SK-N-MC (cell line): Measurements from ENCODE around the gene CASP7.

Source experiments
- DNase-seq: peaks from one replicate; pipeline ENCODE4 v3.0.0-alpha.2; 2011; ENCODE audit warnings: low read depth, low spot score
- H3K27ac ChIP-seq: fragments of 200-600 bp; sonication (generic); 2 replicates; pipeline ENCODE4 v1.5.1; 2016; ENCODE audit warnings: mixed run types
- H3K36me3 ChIP-seq: fragments of 200-600 bp; sonication (generic); 2 replicates; pipeline ENCODE4 v1.6.1; 2017; ENCODE audit warnings: antibody characterized with exemption, low read length, mixed read lengths; ENCODE audit not compliant: insufficient read depth
- H3K4me3 ChIP-seq: fragments of 200-600 bp; sonication (generic); 2 replicates; pipeline ENCODE4 v1.5.1; 2016
- H3K9ac ChIP-seq: fragments of 200-600 bp; sonication (generic); 2 replicates; pipeline ENCODE4 v1.8.0; 2017; ENCODE audit warnings: mixed run types, mixed read lengths; ENCODE audit not compliant: insufficient read length
- H3K9me3 ChIP-seq: fragments of 200-600 bp; sonication (generic); 2 replicates; pipeline ENCODE4 v1.6.1; 2017; ENCODE audit warnings: low read depth, mild to moderate bottlenecking, antibody characterized with exemption, low read length, moderate library complexity, mixed read lengths
- EZH2 ChIP-seq: fragments of 200-600 bp; sonication (generic); IDR thresholded peaks from one replicate; pipeline ENCODE4 v1.6.1; 2017; ENCODE audit warnings: antibody characterized with exemption
- FOXP2 ChIP-seq: optimal IDR thresholded peaks from 2 replicates; pipeline ENCODE3; 2011; ENCODE audit warnings: mild to moderate bottlenecking, moderate library complexity; ENCODE audit not compliant: insufficient read depth; ENCODE audit errors: extremely low read length, control extremely low read depth
- POLR2AphosphoS5 ChIP-seq: IDR thresholded peaks from 2 replicates; pipeline ENCODE4 v1.6.1; 2012; ENCODE audit warnings: mild to moderate bottlenecking, low read depth, low read length, borderline replicate concordance

The CASP7 gene

GRCh38 chr10:113679463-113680189, at the start of gene CASP7:
Gene CASP7, plus strand, starts transcription at chr10:113679912. Its CDS starts 17,582 bp downstream, at chr10:113697494.
- peaks cover 22% of the 10 kb centered on the region for H3K36me3 ChIP-seq
- no peak for TF ChIP-seq EZH2
- peak; percentile 67 for TF ChIP-seq POLR2AphosphoS5
- no peak for TF ChIP-seq FOXP2
- peak within 1 kb of the TSS; percentile 90 for H3K4me3 ChIP-seq
- peak within 1 kb of the TSS; percentile 90 for H3K27ac ChIP-seq
- H3K9ac ChIP-seq, result peak within 1 kb of the TSS; percentile 90
- H3K9me3 ChIP-seq, result peaks cover 4% of the 10 kb centered on the region; the same call in 1 of the 2 replicates
- DNase-seq, result peak; percentile 32

DNA sequence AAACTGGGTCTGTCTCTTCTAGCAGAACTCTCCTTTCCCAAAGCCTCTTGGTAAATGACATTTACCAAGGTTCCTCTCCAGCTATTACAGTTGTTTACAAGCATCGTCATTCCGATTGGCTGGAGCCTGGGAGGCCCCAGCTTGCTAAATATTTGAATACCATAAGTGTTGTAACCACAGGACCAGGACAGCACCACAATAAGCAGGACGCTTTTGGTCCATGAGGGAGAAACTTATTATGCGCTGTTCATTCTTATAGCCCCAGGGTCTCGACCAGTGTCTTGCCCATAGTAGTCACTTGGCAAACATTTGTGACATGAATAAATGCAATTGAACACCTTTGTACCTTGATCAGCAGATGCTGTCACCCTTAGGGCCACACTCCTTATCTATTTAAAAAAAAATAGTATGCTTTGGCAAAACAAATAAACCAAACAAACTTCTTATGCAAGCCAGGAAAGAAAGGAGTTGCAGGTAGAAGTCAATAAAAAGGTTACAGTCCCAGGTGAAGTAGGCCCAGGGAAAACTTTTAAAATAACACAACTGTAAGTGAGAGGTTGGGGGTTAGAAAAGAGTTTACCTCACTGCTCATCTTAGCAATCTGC, 48.7 kb upstream of the CASP7 start:
- no peaks in the 10 kb centered on the region for H3K36me3 ChIP-seq
- peak overlapping the region; percentile 62; the same call in 1 of the 2 replicates for H3K27ac ChIP-seq
- TF ChIP-seq POLR2AphosphoS5 (no peak), EZH2 (no peak), FOXP2 (no peak)
- H3K9ac ChIP-seq, result no peak overlapping the region
- no peak for DNase-seq
- H3K4me3 ChIP-seq, result no peak overlapping the region
- H3K9me3 ChIP-seq, result no peaks in the 10 kb centered on the region

GRCh38 chr10:113631684-113632367, 47.9 kb upstream of the CASP7 start:
- Histone ChIP-seq H3K36me3 (no peaks in the 10 kb centered on the region), H3K9me3 (no peaks in the 10 kb centered on the region), H3K27ac (peak overlapping the region; percentile 62; the same call in 1 of the 2 replicates), H3K9ac (no peak overlapping the region), H3K4me3 (peak overlapping the region; percentile 33)
- DNase-seq, result peak; percentile 28
- TF ChIP-seq FOXP2 (no peak), EZH2 (no peak), POLR2AphosphoS5 (no peak)

DNA sequence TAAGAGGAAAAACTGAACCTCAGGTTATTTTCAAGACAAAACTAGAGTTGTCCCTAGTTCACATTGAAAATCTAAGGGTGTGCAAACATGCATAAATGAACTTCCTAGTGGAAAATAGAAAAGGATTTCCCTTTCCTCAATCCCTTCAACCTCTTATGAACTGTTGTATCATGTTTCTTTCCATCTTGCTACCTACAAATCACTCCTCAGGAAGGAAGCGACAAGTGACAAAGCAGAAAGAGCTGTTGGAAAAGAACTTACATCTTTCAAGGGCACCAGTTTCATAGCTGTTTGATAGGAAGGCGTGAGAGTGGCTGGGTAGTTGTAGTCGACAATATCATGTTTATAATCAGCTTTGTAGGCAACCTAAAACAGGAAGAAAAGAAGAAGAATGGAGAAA, 39.7 kb upstream of the CASP7 start:
- no peak for DNase-seq
- no peaks in the 10 kb centered on the region for H3K36me3 ChIP-seq
- TF ChIP-seq FOXP2 (no peak), POLR2AphosphoS5 (no peak)
- H3K9me3 ChIP-seq, result no peaks in the 10 kb centered on the region
- H3K27ac ChIP-seq, result no peak overlapping the region
- no peak overlapping the region for H3K9ac ChIP-seq
- no peak overlapping the region for H3K4me3 ChIP-seq

GRCh38 chr10:113641702-113642101, 38.0 kb upstream of the CASP7 start:
- TF ChIP-seq POLR2AphosphoS5, result no peak
- no peak for TF ChIP-seq FOXP2
- TF ChIP-seq EZH2, result no peak
- Histone ChIP-seq H3K9ac (no peak overlapping the region), H3K36me3 (no peaks in the 10 kb centered on the region), H3K4me3 (no peak overlapping the region), H3K27ac (no peak overlapping the region), H3K9me3 (no peaks in the 10 kb centered on the region)
- no peak for DNase-seq

DNA sequence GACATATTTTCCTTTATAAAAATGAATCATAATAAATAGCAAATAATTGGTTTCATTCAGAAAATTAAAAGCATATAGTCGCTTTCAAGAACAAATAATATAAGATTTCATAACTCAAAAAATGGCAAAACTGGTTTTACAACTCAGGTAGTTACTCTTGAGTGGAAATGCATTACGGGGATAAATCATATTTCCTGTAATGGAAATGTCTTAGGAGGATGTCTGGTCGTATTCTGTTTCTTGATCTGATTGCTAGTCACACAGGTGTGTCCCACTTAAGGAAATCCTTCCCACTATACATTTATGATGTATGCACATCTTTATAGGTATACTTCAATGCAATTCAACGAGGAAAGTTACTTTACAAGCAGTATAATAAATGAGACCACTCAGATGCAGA, 36.5 kb upstream of the CASP7 start:
- Histone ChIP-seq H3K36me3 (no peaks in the 10 kb centered on the region), H3K27ac (no peak overlapping the region), H3K9me3 (no peaks in the 10 kb centered on the region), H3K4me3 (no peak overlapping the region), H3K9ac (no peak overlapping the region)
- TF ChIP-seq FOXP2 (no peak), EZH2 (no peak), POLR2AphosphoS5 (no peak)
- DNase-seq, result no peak

GRCh38 chr10:113644185-113645120, 35.3 kb upstream of the CASP7 start:
- TF ChIP-seq EZH2, result no peak
- no peak for TF ChIP-seq POLR2AphosphoS5
- TF ChIP-seq FOXP2, result no peak
- H3K9ac ChIP-seq, result no peak overlapping the region
- no peak for DNase-seq
- no peaks in the 10 kb centered on the region for H3K9me3 ChIP-seq
- H3K36me3 ChIP-seq, result no peaks in the 10 kb centered on the region
- H3K4me3 ChIP-seq, result peak overlapping the region; percentile 48
- peak overlapping the region; percentile 42; the same call in 1 of the 2 replicates for H3K27ac ChIP-seq
